ENCODE measurements around the gene LETM1.

Gene LETM1

DNA sequence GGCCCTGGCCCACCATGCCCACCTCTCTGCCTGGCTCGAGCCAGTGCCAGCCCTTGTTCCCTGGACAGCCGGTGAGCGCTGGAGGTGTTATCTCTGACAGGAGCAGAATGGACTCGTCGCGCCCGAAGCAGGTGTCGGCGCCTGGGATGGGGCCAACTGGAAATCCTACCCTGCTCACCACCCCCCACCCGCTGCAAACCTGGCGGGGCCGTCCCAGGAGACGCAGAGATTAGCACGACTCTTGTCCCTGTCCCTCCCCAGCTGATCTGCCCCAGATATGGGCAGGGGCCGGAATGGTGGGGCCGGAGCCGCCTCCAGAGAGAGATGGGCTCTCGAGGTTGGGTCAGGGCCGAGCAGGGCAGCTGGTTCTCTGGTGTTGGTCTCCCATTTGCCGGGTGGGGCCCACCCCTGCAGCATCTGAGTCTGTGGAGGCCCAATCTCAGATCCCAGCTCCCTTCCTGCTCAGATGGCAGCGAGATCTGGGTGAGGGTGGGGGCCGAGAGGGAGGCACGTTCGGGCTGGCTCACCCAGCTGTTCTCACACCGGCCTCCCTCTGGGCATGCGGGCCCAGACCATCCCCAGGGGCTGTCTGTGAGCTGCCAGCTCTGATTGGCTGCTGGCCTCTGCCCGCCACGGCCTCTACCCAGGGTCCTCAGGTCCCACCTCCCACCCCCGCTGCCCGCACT lies 83.0 kb downstream of the LETM1 start:
- no peak overlapping the region for H3K4me3 ChIP-seq (ENCODE audit: low read depth, low read length)

DNA sequence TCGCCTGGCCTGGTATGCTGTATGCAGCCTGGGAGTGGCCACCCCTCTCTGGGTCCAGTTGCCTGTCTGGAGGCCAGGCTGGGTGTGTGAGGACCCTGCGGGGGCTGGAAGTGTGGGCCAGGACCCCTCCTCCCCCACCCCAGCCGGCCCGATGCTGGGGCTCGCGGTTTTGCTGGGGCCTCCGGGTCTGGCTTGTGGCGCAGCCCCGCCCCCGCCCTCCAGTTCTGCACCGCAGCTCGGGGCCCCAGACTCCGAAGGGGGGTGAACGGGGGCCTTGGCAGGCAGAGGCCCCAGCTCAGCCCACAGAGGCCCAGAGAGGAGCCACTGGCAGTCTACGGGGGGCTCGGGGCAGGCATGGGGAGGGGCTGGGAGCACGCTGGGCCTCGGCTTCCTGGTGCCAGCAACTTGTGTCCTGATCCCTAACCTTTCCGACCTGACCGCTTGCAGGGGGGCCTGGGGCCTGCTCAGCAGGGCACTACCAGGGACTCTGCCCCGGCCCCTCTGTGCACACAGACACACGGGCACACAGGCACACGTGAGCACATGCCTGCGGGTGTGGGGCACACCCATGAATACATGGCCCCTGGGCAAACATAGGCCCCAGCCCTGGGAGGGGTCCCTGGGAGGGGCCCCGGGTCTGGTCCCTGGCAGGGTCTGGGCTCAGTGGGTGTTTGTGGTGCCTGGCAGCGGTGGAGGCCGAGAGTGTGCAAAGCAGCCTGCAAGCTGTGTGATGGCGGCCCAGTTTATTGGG lies 84.2 kb downstream of the LETM1 start:
- TF ChIP-seq, protein P1, sequence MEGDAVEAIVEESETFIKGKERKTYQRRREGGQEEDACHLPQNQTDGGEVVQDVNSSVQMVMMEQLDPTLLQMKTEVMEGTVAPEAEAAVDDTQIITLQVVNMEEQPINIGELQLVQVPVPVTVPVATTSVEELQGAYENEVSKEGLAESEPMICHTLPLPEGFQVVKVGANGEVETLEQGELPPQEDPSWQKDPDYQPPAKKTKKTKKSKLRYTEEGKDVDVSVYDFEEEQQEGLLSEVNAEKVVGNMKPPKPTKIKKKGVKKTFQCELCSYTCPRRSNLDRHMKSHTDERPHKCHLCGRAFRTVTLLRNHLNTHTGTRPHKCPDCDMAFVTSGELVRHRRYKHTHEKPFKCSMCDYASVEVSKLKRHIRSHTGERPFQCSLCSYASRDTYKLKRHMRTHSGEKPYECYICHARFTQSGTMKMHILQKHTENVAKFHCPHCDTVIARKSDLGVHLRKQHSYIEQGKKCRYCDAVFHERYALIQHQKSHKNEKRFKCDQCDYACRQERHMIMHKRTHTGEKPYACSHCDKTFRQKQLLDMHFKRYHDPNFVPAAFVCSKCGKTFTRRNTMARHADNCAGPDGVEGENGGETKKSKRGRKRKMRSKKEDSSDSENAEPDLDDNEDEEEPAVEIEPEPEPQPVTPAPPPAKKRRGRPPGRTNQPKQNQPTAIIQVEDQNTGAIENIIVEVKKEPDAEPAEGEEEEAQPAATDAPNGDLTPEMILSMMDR (IDR thresholded peaks at IDR 0.05; ENCODE audit: control insufficient read depth, extremely low read depth, insufficient read depth): no peak
- no peak for DNase-seq (ENCODE audit: low read depth)
- H3K4me3 ChIP-seq (ENCODE audit: low read depth, low read length): no peak overlapping the region

More for the DNA sequence above, 83.0 kb downstream of the LETM1 start:
- TF ChIP-seq, protein P1 (IDR thresholded peaks at IDR 0.05; ENCODE audit: control insufficient read depth, extremely low read depth, insufficient read depth): no peak
- DNase-seq (ENCODE audit: low read depth): no peak

DNA sequence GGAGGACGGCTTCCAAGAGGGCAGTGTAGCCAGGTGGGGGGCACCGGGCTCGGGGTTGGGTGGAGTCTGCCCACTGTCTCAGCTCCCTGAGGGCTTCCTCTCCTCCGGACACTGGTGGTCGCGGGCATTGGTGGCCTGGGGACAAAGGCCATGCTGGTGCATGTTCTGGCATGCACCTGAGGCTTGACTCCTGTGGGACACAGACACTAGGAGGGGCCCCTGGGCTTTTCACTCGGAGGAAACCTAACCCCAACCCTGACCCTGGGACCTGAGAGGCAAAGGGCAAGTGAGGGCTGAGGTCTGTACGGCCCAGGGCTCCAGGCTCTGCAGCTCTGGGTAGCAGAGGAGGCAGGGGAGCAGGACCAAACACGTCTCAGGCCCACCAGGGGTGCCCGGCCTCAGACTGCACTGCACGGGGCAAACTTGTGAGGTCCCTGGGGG lies 85.1 kb downstream of the LETM1 start:
- no peak overlapping the region for H3K4me3 ChIP-seq (ENCODE audit: low read depth, low read length)
- TF ChIP-seq, protein P1 (IDR thresholded peaks at IDR 0.05; ENCODE audit: control insufficient read depth, extremely low read depth, insufficient read depth): no peak
- DNase-seq (ENCODE audit: low read depth): no peak

DNA sequence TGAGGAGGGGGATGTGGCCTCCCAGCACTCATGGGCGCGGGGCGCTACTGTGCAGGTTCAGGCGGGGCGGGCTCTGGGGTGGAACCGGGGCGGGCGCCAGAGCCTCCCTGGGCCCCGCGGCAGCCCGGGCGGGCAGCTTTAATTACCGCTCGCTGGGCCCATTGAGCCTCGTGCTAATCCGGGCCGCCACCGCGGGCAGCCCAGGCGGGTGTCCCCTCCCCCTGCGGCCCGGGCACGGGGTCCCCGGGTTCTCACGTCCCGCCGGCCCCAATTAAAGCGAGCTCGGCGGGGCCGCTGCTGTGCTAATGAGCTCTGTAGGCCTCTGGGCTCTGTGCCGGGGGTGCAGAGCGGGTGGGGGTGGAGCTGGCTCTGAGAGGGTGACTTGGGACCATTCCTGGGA lies 85.7 kb downstream of the LETM1 start:
- H3K4me3 ChIP-seq (ENCODE audit: low read depth, low read length): no peak overlapping the region
- DNase-seq (ENCODE audit: low read depth): no peak
- TF ChIP-seq, protein P1 (IDR thresholded peaks at IDR 0.05; ENCODE audit: control insufficient read depth, extremely low read depth, insufficient read depth): no peak

DNA sequence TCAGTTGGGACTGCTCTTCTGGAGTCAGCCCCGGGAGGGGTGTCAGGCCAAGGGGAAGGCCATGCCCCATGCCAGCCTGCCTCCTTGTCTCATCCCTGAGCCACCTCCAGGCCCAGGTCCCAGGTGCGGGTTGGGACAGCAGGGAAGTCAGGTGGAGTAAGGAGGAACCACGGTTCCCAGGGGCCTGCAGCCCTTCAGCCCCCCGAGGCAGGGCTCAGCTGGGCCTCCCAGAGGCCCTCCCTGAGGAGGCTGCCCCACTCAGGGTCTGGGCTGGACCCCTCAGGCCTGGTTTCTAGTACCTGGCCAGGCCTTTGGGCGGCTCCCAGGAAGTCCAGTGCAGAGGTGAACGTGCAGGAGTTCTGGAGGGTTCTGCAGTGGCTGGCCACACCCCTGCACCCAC lies 86.3 kb downstream of the LETM1 start:
- DNase-seq (ENCODE audit: low read depth): no peak
- no peak overlapping the region for H3K4me3 ChIP-seq (ENCODE audit: low read depth, low read length)
- TF ChIP-seq, protein P1 (IDR thresholded peaks at IDR 0.05; ENCODE audit: control insufficient read depth, extremely low read depth, insufficient read depth): no peak

DNA sequence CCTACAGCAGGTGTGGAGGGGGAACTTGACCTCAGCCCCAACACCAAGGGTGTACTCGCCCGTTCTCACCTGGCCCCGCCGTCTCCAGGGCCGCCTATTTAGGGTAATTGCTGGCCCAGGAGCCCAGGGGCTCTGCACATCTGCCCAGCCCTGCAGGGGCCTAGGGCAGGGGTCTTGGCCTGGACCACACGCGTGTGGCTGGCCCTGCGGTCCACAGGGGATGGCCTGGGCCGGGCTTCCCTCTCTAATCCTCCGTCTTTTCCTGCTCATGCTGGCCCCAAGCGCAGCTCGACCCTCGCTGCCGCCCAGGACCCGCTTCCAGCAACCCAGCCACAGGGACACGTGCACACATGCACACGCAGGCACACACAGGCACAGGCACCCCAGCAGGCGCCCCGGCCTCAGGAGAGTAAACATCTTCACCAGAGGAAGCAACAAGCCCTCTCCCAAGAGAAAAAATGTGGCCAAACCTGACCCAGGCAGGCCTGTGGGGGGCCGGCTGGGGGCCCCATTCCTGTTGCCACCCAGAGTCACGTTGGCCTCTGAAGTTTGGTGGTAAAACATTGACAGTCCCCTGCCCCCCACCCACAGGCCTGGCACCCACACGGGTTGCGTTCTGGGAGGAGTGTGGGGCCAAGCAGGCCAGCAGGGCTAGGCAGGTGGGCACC lies 87.5 kb downstream of the LETM1 start:
- no peak overlapping the region for H3K4me3 ChIP-seq (ENCODE audit: low read depth, low read length)
- DNase-seq (ENCODE audit: low read depth): no peak
- TF ChIP-seq, protein P1 (IDR thresholded peaks at IDR 0.05; ENCODE audit: control insufficient read depth, extremely low read depth, insufficient read depth): no peak

Data from LNCaP clone FGC (cell line).